Measurements from ENCODE around the gene DDX52. TPM values are rescaled to one million over a fixed set of nuclear protein-coding genes. Genes with fewer than 3 reads are reported as not detected.

The DDX52 gene
- total RNA-seq, 4 donors from 2014 or later: 18.1 to 20.4 (median 19.4) TPM

DNA sequence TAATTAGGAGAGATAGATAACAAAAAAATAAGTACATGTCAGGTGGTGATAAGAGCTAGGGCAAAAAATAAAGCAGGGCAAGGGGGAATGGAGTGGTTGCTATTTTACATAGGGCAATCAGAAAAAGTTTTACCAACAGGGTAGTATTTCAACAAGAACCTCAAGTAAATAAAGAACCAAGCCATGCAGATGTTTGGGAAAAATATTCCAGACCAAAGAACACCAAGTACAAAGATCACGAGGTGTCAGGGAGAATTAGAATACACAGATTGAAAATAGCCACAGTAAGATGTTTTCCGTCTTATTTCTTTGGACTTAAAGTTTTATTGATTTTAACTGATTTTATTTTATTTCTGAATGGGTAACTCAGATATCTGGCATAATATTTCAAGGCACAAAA, 45.1 kb downstream of the DDX52 start:
- intact Hi-C loops (cut with DNase I; ENCODE audit: low total_unique reads): no loop called here
- no peak for TF ChIP-seq POLR2A (IDR thresholded peaks at IDR 0.05)
- TF ChIP-seq, protein P1, sequence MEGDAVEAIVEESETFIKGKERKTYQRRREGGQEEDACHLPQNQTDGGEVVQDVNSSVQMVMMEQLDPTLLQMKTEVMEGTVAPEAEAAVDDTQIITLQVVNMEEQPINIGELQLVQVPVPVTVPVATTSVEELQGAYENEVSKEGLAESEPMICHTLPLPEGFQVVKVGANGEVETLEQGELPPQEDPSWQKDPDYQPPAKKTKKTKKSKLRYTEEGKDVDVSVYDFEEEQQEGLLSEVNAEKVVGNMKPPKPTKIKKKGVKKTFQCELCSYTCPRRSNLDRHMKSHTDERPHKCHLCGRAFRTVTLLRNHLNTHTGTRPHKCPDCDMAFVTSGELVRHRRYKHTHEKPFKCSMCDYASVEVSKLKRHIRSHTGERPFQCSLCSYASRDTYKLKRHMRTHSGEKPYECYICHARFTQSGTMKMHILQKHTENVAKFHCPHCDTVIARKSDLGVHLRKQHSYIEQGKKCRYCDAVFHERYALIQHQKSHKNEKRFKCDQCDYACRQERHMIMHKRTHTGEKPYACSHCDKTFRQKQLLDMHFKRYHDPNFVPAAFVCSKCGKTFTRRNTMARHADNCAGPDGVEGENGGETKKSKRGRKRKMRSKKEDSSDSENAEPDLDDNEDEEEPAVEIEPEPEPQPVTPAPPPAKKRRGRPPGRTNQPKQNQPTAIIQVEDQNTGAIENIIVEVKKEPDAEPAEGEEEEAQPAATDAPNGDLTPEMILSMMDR (IDR thresholded peaks at IDR 0.05): no peak
- no peak for DNase-seq (ENCODE audit: low spot score in 2 of 2)
- WGBS, 2 donors: 91 to 97% methylated on average over 2 of the region's 2 CpGs
- H3K4me3 ChIP-seq (ENCODE audit: low read depth, poor library complexity, severe bottlenecking): no peak overlapping the region

DNA sequence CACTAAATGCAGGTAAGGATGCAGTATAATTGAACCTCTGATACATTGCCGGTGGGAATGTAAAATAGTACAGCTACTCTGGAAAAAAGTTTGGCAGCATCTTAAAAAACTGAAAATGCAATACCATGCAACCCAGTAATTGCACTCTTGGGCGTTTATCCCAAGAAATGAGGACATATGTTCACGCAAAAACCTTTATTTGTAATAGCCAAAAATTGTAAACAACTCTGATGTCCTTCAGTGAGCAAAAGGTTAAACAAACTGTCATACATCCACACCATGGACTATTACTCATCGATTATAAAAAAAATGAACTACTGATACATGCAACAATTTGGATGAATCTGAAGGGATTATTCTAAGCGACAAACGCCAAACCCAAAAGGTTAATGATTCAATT, 51.0 kb downstream of the DDX52 start:
- H3K4me3 ChIP-seq (ENCODE audit: low read depth, poor library complexity, severe bottlenecking): no peak overlapping the region
- intact Hi-C loops (cut with DNase I; ENCODE audit: low total_unique reads): no loop called here
- WGBS, 2 donors: 82 to 84% methylated on average over 6 of the region's 6 CpGs
- TF ChIP-seq, protein P1 (IDR thresholded peaks at IDR 0.05): no peak
- TF ChIP-seq POLR2A (IDR thresholded peaks at IDR 0.05): no peak
- no peak for DNase-seq (ENCODE audit: low spot score in 2 of 2)

DNA sequence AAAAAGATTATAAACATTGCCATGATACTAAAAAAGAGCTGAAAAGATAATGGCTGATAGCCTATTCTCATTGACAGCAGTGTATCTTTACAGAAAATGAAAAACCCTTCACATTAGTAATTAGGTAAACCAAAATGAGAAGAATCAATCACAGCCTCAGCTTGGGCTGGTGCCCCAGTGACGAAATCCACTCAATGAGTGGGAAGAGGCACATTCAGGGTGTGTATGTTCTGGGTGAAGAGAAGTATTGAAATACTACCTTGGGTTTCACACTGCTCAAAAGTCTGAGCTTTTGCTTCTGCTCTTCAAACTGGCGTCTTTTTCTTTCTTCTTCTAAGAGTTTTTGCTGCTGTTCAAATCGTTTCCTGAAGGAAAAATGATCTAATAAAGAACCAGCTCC, 58.2 kb downstream of the DDX52 start:
- DNase-seq (ENCODE audit: low spot score in 2 of 2): no peak
- WGBS, 2 donors: 90 to 91% methylated on average over 3 of the region's 3 CpGs
- intact Hi-C loops (cut with DNase I; ENCODE audit: low total_unique reads): no loop called here
- H3K4me3 ChIP-seq (ENCODE audit: low read depth, poor library complexity, severe bottlenecking): no peak overlapping the region
- TF ChIP-seq, protein P1 (IDR thresholded peaks at IDR 0.05): no peak
- TF ChIP-seq POLR2A (IDR thresholded peaks at IDR 0.05): no peak

DNA sequence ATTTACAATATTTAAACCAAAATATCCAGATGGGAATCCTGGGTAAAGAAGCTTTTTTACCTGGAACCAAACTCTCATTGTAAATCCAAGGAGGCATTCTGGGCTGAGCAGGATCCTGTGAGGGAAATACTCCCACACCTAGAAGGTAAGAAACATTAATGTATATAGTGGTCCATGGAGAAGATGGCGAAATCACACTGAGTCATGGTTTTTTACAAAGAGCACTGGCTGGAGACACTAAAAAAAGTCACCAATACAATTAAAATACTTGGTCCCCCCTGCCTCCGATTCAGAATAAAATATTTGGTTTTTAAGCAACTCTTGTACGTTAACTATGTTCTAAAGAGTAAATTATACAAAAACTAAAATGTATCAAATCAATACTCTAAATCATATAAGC, 67.0 kb downstream of the DDX52 start:
- no peak for DNase-seq (ENCODE audit: low spot score in 2 of 2)
- 96 to 97% methylated on average over 3 of the region's 3 CpGs for WGBS, 2 donors
- no peak overlapping the region for H3K4me3 ChIP-seq (ENCODE audit: low read depth, poor library complexity, severe bottlenecking)
- intact Hi-C loops (cut with DNase I; ENCODE audit: low total_unique reads): no loop called here
- TF ChIP-seq POLR2A (IDR thresholded peaks at IDR 0.05): no peak
- TF ChIP-seq, protein P1 (IDR thresholded peaks at IDR 0.05): no peak

DNA sequence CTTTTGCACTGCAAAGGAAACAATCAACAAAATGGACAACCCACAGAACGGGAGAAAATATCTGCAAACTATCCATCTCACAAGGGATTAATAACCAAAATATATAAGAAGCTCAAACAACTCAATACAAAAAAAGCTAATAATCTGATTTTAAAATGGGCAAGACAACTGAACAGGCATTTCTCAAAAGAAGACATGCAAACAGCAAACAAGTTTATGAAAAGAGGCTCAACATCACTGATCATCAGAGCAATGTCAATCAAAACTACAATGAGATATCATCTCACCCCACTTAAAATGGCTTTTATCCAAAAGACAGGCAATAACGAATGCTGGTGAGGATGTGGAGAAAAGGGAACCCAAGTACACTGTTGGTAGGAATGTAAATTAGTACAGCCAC, 68.8 kb downstream of the DDX52 start:
- no peak for TF ChIP-seq POLR2A (IDR thresholded peaks at IDR 0.05)
- TF ChIP-seq, protein P1 (IDR thresholded peaks at IDR 0.05): no peak
- intact Hi-C loops (cut with DNase I; ENCODE audit: low total_unique reads): no loop called here
- 85 to 94% methylated on average over 2 of the region's 2 CpGs for whole genome bisulfite sequencing, 2 donors
- DNase-seq (ENCODE audit: low spot score in 2 of 2): no peak
- H3K4me3 ChIP-seq (ENCODE audit: low read depth, poor library complexity, severe bottlenecking): no peak overlapping the region

DNA sequence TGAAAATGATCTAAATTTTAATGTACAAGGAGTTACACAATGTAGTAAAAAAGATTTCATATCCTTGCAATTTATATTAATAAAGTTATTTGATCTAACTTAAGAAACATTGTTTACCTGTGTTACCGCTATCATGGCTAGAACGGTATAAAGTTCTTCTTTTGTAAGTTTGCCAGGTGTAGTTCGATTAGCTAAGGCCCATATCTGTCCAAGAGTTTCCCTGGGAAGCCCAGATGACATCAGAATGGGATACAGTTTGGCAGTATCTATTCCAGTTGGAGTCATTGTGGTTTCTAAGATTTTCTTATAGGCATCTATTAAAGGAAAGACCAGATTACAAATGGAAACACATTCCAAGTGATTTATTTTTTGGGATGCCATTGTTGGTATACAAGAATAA, 71.6 kb downstream of the DDX52 start:
- no peak overlapping the region for H3K4me3 ChIP-seq (ENCODE audit: low read depth, poor library complexity, severe bottlenecking)
- intact Hi-C loops (cut with DNase I; ENCODE audit: low total_unique reads): no loop called here
- TF ChIP-seq POLR2A (IDR thresholded peaks at IDR 0.05): no peak
- TF ChIP-seq, protein P1 (IDR thresholded peaks at IDR 0.05): no peak
- DNase-seq (ENCODE audit: low spot score in 2 of 2): no peak
- 79 to 80% methylated on average over 3 of the region's 3 CpGs for WGBS, 2 donors

All from lower leg skin (tissue), 4 donors.